Smooth muscle cell (in vitro differentiated cells): ENCODE measurements around the gene TUFM. TPM values are rescaled to one million over a fixed set of nuclear protein-coding genes. Genes with fewer than 3 reads are reported as not detected.
A peak's percentile ranks its signal among the peaks of the same experiment; 100 is the strongest.

ENCODE experiments used
- DNase-seq: peaks from one replicate; lab custom pipeline; 2025; ENCODE audit not compliant: unreplicated experiment; lab: John Stamatoyannopoulos, UW
- H2AFZ ChIP-seq: fragments of 200-600 bp; sonication (generic); 2 replicates; pipeline ENCODE4 v1.6.0; 2016; ENCODE audit warnings: antibody characterized with exemption, low read depth, mild to moderate bottlenecking
- H3F3A ChIP-seq: fragments of 200-600 bp; sonication (generic); 2 replicates; pipeline ENCODE4 v1.6.0; 2017; ENCODE audit warnings: antibody characterized with exemption, low read depth
- H3K27ac ChIP-seq: fragments of 200-600 bp; sonication (generic); 2 replicates; pipeline ENCODE4 v1.5.1; 2016; ENCODE audit warnings: low read depth, mild to moderate bottlenecking
- H3K27me3 ChIP-seq: fragments of 200-600 bp; sonication (generic); 2 replicates; pipeline ENCODE4 v1.6.1; 2016; ENCODE audit warnings: low read depth, mild to moderate bottlenecking
- H3K36me3 ChIP-seq: fragments of 200-600 bp; sonication (generic); 2 replicates; pipeline ENCODE4 v1.5.1; 2016; ENCODE audit warnings: low read depth
- H3K4me1 ChIP-seq: fragments of 200-600 bp; sonication (generic); 2 replicates; pipeline ENCODE4 v1.5.1; 2016; ENCODE audit warnings: low read depth
- H3K4me2 ChIP-seq: fragments of 200-600 bp; sonication (generic); 2 replicates; pipeline ENCODE4 v1.6.0; 2016; ENCODE audit warnings: mild to moderate bottlenecking
- H3K4me3 ChIP-seq: fragments of 200-600 bp; sonication (generic); 2 replicates; pipeline ENCODE4 v1.5.1; 2016; ENCODE audit warnings: mild to moderate bottlenecking
- H3K79me2 ChIP-seq: fragments of 200-600 bp; sonication (generic); 2 replicates; pipeline ENCODE4 v1.6.0; 2016; ENCODE audit warnings: low read depth, mild to moderate bottlenecking
- H3K9ac ChIP-seq: fragments of 200-600 bp; sonication (generic); 2 replicates; pipeline ENCODE4 v1.6.0; 2016; ENCODE audit warnings: low read depth
- H3K9me3 ChIP-seq: fragments of 200-600 bp; sonication (generic); replicated peaks from 2 replicates; pipeline ENCODE4 v1.5.1; 2016; ENCODE audit warnings: low read depth
- H4K20me1 ChIP-seq: fragments of 200-600 bp; sonication (generic); 2 replicates; pipeline ENCODE4 v1.6.0; 2016; ENCODE audit warnings: low read depth
- WGBS: methylation state at CpG from one replicate; pipeline ENCODE4 v1.1.7; 2016; ENCODE audit warnings: low lambda C conversion rate; 5-methylcytosine and 5-hydroxymethylcytosine counted together
- polyA plus RNA-seq: library from polyadenylated mRNA; unstranded; fragments of >200 nt; fragmentation: Nextera tagmentation; extraction: Ambion mirVana; gene quantifications from 2 replicates; pipeline ENCODE4 v1.2.1, GENCODE V29; 2016
- total RNA-seq: library from RNA; depleted of rRNA; stranded (reverse); fragments of >200 nt; gene quantifications from 2 replicates; pipeline ENCODE4 v1.2.3, GENCODE V29; 2014
- TF ChIP-seq, protein P1 (sequence below): fragments of 200-600 bp; sonication (generic); IDR thresholded peaks from 2 replicates; pipeline ENCODE4 v1.5.1; 2017; ENCODE audit warnings: borderline replicate concordance, mild to moderate bottlenecking, antibody characterized with exemption; ENCODE audit not compliant: insufficient read depth, poor library complexity, severe bottlenecking

TUFM gene
- 67.2 and 76.1 TPM in 2 replicates for total RNA-seq
- 191 and 200 TPM in 2 replicates for polyA plus RNA-seq

DNA sequence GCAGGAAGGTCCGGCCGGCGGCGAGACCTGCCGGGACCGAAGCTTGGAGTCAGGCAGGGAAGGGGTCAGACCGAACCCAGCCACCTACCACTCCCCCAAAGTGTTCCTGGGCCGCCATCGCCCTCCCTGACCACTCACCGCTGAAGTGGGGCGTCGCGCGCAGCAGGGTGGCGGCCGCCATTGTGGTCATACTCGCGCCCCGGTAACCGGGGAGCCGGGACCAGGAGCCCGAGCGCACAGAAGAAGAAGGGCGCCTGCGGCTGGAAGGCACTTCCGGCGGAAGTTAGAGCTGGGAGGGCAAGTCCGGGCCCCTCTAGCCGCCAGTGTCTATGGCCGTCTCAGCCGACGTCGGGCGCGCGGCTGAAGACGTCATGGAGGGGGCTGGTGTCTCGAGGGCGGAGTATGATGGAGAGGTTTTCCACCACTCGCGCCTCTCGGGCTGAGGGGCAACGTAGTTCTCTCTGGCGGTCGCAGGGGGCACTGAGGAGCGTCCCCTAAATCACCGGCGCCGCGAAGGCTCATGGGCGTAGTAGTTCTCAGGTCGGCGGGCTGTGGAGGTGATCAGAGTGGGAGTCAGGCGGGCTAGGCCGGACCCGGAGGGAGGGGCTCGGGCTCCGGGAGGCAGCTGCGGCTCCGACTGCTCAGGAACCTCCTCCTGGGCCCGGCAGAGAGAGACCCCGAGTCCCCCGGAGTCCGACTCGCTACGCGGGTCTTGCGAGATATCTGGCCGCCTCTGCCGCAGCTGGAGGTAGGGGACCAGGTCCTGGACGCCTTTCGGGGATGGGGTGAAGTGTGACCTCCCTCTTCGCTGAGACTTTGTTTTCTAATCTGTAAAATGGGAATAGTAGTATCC lies at the start of gene TUFM:
Gene TUFM, minus strand, starts transcription at position 269 of the 853 bp plus-strand sequence. Its CDS starts 79 bp downstream, at position 190.
- Histone ChIP-seq H3K79me2 (peaks cover 33% of the 10 kb centered on the region), H3F3A (peaks cover 1% of the 10 kb centered on the region), H3K4me2 (peak within 1 kb of the TSS; percentile 93), H4K20me1 (no peaks in the 10 kb centered on the region), H3K27ac (peak within 1 kb of the TSS; percentile 55), H3K4me1 (peaks cover 7% of the 10 kb centered on the region), H3K4me3 (peak within 1 kb of the TSS; percentile 79), H3K9me3 (no peaks in the 10 kb centered on the region), H3K9ac (peak within 1 kb of the TSS; percentile 89), H2AFZ (peak within 1 kb of the TSS; percentile 82), H3K36me3 (no peaks in the 10 kb centered on the region), H3K27me3 (no peaks in the 10 kb centered on the region)
- TF ChIP-seq, protein P1, sequence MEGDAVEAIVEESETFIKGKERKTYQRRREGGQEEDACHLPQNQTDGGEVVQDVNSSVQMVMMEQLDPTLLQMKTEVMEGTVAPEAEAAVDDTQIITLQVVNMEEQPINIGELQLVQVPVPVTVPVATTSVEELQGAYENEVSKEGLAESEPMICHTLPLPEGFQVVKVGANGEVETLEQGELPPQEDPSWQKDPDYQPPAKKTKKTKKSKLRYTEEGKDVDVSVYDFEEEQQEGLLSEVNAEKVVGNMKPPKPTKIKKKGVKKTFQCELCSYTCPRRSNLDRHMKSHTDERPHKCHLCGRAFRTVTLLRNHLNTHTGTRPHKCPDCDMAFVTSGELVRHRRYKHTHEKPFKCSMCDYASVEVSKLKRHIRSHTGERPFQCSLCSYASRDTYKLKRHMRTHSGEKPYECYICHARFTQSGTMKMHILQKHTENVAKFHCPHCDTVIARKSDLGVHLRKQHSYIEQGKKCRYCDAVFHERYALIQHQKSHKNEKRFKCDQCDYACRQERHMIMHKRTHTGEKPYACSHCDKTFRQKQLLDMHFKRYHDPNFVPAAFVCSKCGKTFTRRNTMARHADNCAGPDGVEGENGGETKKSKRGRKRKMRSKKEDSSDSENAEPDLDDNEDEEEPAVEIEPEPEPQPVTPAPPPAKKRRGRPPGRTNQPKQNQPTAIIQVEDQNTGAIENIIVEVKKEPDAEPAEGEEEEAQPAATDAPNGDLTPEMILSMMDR: peak; percentile 33
- WGBS: 4% methylated on average over 71 of the region's 73 CpGs
- peak; percentile 85 for DNase-seq

DNA sequence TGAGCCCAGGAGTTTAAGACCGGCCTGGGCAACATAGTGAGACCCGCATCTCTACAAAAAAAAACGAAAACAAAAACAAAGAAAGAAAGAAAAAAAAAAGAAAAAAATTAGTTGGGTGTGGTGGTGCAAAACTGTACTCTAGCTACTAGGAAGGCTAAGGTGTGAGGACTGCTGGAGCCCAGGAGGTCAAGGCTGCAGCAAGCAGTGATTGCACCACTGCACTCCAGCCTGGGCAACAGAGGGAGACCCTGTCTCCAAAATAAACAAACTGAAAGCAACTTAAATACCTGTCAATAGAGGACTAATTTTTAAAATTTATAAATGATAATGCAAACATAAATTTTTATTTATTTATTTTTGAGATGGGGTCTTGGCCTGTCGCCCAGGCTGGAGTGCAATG lies 49.5 kb upstream of the TUFM start:
- H3K4me3 ChIP-seq: no peak overlapping the region
- no peaks in the 10 kb centered on the region for H3K9me3 ChIP-seq
- no peaks in the 10 kb centered on the region for H3K4me1 ChIP-seq
- H3K27me3 ChIP-seq: no peaks in the 10 kb centered on the region
- TF ChIP-seq, protein P1: no peak
- DNase-seq: no peak
- no peaks in the 10 kb centered on the region for H3F3A ChIP-seq
- no peaks in the 10 kb centered on the region for H4K20me1 ChIP-seq
- H3K9ac ChIP-seq: no peak overlapping the region
- H3K27ac ChIP-seq: no peak overlapping the region
- H3K79me2 ChIP-seq: no peaks in the 10 kb centered on the region
- 94% methylated on average over 4 of the region's 4 CpGs for WGBS
- H3K4me2 ChIP-seq: no peak overlapping the region
- H2AFZ ChIP-seq: no peak overlapping the region
- no peaks in the 10 kb centered on the region for H3K36me3 ChIP-seq

DNA sequence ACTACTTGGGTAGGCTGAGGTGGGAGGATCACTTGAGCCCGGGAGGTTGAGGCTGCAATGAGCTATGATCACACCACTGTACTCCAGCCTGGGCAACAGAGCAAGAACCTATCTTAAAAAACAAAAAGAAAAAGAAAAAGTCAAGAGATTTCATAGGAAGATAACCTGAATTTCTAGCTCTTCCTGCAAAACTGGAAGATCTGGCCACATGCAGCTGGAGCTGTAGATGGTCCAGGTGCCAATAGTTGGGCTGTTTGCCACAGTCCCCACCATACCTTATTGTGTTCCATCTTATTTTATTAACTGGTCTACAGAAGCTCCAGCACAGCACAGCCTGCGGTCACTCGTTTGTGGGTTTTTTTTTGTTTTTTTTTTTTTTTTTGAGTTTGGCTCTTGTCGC lies 47.1 kb upstream of the TUFM start:
- TF ChIP-seq, protein P1: no peak
- no peak for DNase-seq
- Histone ChIP-seq H3K79me2 (no peaks in the 10 kb centered on the region), H3K4me3 (no peak overlapping the region), H3K4me2 (no peak overlapping the region), H3K27ac (no peak overlapping the region), H3K36me3 (no peaks in the 10 kb centered on the region), H3K9ac (no peak overlapping the region), H3K27me3 (no peaks in the 10 kb centered on the region), H3K4me1 (no peaks in the 10 kb centered on the region), H3F3A (no peaks in the 10 kb centered on the region), H4K20me1 (no peaks in the 10 kb centered on the region), H2AFZ (no peak overlapping the region), H3K9me3 (no peaks in the 10 kb centered on the region)
- 98% methylated on average over 4 of the region's 4 CpGs for WGBS
